A549 treated with RU486 at 1 μM for 4 hours (cell line): ENCODE measurements around the gene ZFYVE27. TPM values are rescaled to one million over a fixed set of nuclear protein-coding genes. Genes with fewer than 3 reads are reported as not detected.

Source experiments
- total RNA-seq: library from RNA; stranded (reverse); fragments of 200-300 nt; extraction: Qiagen RNA extraction; gene quantifications from 5 replicates; pipeline ENCODE4 v1.2.3, GENCODE V29; 2022; ENCODE audit warnings: low read depth

Gene ZFYVE27, protein sequence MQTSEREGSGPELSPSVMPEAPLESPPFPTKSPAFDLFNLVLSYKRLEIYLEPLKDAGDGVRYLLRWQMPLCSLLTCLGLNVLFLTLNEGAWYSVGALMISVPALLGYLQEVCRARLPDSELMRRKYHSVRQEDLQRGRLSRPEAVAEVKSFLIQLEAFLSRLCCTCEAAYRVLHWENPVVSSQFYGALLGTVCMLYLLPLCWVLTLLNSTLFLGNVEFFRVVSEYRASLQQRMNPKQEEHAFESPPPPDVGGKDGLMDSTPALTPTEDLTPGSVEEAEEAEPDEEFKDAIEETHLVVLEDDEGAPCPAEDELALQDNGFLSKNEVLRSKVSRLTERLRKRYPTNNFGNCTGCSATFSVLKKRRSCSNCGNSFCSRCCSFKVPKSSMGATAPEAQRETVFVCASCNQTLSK
- 19.5 to 25.5 TPM (median 24.7 TPM) in 5 replicates for total RNA-seq

DNA sequence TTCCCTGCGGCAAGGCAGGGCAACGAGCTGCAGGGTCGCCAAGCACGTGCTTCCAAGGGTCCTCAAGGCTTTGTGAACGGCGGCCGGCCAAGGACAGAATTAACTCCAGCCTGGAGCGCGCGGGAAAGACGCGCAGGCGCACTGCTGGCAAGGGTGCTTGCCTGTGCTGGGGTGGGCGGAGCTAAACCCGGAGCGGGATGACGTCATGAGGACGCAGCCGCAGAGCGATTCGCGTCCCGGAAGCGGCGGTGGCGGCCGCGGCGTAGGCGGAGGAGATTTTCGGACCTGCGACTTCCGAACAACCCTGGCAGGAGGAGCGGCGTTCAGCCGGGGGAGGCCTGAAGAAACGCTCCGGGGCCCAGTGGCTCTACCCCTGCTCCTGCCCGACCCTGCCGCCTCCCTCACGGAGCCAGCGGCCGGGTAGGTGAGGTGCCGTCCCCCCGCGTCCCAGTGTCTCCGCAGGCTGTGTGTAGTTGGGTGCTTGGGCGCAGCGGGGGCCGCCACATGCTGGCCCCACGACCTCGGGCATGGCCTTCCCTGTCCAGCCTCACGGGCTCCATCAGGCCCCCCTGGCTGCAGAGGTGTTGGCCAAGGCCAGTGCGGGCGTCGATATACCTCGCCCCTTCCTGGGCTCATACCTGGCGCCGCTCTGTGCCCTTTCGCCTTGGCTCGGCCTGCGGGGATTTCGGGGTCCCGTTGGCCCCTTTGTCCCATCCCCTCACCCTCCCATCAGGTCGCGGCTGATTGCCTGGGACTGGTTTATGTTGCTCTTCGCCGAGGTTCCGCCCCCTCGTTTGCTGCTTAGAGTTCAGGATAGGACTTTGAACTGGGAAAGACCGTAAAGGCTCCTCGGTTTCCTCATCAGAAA is at the start of gene ZFYVE27:
ZFYVE27 (plus strand) TSS at position 227 of the 868 bp plus-strand sequence. CDS start 1,350 bp downstream, outside the sequence.

DNA sequence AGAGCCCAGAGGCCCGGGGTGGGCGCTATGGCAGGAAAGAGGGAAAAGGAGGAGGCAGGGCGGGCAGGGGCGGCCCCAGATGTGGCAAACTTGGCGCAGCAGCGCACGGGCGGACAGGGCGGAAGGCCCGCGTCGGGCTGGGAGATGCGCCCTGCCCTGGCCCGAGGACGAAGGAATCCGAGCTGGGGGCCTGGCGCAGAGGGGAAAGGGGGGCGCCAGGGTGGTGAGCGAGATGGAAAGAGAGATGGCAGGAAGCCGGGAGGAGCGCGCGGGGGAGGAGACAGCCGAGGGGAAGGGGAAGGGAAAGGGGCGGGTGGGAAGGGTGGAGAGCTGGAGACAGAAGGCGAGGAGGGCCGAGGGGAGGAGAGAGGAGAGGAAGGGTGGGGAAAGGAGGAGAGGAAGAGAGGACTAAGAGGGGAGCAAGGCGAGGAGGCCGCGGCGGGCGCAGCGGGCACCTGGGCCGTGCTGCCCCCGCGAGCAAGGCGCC is 23.5 kb upstream of the ZFYVE27 start, which contains the start of gene MARVELD1:
MARVELD1 (plus strand) TSS at position 392 of the 487 bp plus-strand sequence. CDS start 147 bp downstream, outside the sequence.

DNA sequence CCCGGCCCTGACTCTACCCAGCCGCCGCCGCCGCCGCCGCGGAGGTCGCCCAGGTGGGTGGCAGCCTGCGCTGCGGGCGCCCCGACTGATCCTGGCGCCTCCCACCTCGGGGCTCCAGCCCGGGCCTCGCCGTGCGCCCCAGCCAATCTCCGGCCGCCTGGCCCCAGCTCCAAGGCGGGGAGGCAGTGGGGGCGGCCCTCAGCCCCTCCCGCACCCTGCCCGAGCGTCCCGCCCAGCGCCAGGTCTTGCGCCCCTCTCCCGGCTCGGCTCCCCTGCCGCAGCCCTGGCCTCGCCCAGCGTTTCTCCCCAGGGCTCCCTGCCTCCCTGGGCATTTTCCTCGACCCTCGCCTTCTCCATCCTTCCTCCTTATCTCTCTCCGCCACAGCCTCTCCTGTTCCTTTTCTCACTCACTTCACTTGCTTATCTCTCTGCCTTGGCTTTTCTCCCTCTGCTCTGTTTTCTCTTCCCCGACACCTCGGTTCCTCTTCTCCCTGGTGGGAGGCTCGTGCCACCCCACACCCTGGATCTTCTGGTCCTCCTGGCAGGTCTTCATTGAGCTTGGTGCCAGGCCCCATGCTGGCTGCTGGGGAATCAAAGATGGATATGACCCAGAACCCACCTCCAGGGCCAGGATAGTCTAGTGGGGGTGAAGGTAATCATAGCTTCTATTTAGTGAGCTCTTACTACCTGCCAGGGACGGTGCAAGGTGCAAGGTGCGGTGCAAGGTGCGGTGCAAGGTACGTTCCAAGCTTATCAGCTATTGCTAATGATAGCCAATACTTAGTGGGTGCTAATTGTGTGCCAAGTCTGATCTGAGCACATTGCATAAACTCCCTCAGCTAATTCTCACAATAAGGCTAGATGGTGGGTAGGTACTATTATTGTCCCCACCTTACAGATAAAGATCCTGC is 35.2 kb downstream of the ZFYVE27 start, which contains the start of gene SFRP5:
SFRP5 (minus strand) TSS at position 87 of the 911 bp plus-strand sequence. CDS start 166 bp downstream, outside the sequence.

Other genes with a start within 250 kb of the ZFYVE27 start
- 40.8 to 46.0 TPM (median 44.2 TPM) in 5 replicates for gene MMS19, start 238.7 kb upstream of the ZFYVE27 start, total RNA-seq
- gene UBTD1, start 238.2 kb upstream of the ZFYVE27 start, total RNA-seq: 13.2 to 19.6 TPM (median 18.9 TPM) in 5 replicates
- gene ANKRD2, start 164.3 kb upstream of the ZFYVE27 start, total RNA-seq: 2.8 to 6.8 TPM (median 4.4 TPM) in 5 replicates
- gene HOGA1, start 152.7 kb upstream of the ZFYVE27 start, total RNA-seq: 0.83 to 1.7 TPM (median 0.93 TPM) in 5 replicates
- gene C10orf62, start 147.4 kb upstream of the ZFYVE27 start, total RNA-seq: not detected in 5 replicates
- 6.1 to 7.9 TPM (median 6.8 TPM) in 5 replicates for gene MORN4, start 103.6 kb upstream of the ZFYVE27 start, total RNA-seq
- gene PI4K2A, start 96.5 kb upstream of the ZFYVE27 start, total RNA-seq: 26.1 to 29.6 TPM (median 28.8 TPM) in 5 replicates
- 57.9 to 112 TPM (median 85.8 TPM) in 5 replicates for gene AVPI1, start 49.9 kb upstream of the ZFYVE27 start, total RNA-seq
- gene MARVELD1, start 23.4 kb upstream of the ZFYVE27 start, total RNA-seq: 36.5 to 45.4 TPM (median 39.9 TPM) in 5 replicates
- 1.9 to 2.5 TPM (median 2.3 TPM) in 5 replicates for gene SFRP5, start 34.9 kb downstream of the ZFYVE27 start, total RNA-seq
- 4.0 to 5.9 TPM (median 4.7 TPM) in 5 replicates for gene GOLGA7B, start 112.7 kb downstream of the ZFYVE27 start, total RNA-seq